Peyer's patch (tissue), 4 donors: ENCODE measurements around the gene TMEM167B. TPM values are rescaled to one million over a fixed set of nuclear protein-coding genes. Genes with fewer than 3 reads are reported as not detected.
A peak's percentile ranks its signal among the peaks of the same experiment; 100 is the strongest.

Experiments
- DNase-seq, 3 donors: peaks; one replicate each; pipeline ENCODE4 v3.0.0-alpha.2; 2017 to 2019
- H3K27ac ChIP-seq, 4 donors: fragments of 200-600 bp; sonication (generic); one replicate each; pipeline ENCODE4 v1.5.1; 2016 to 2019
- H3K27me3 ChIP-seq, 2 donors: fragments of 200-600 bp; sonication (generic); one replicate each; pipeline ENCODE4 v1.5.1; 2019
- H3K36me3 ChIP-seq, 3 donors: fragments of 200-600 bp; sonication (generic); one replicate each; pipeline ENCODE4 v1.5.1; 2016 to 2019
- H3K4me1 ChIP-seq, 4 donors: fragments of 200-600 bp; sonication (generic); one replicate each; pipeline ENCODE4 v1.5.1; 2016 to 2019
- H3K4me3 ChIP-seq, 4 donors: fragments of 200-600 bp; sonication (generic); 1 replicate in 3 of 4; 2 replicates in 1 of 4; pipeline ENCODE4 v1.5.1; 2016 to 2019; ENCODE audit warnings: mild to moderate bottlenecking in 1 of 4
- H3K9me3 ChIP-seq, 4 donors: fragments of 200-600 bp; sonication (generic); one replicate each; pipeline ENCODE4 v1.5.1; 2016 to 2019; ENCODE audit warnings: mild to moderate bottlenecking in 1 of 4
- CTCF ChIP-seq, 6 experiments: fragments of 450-650 bp in 4 of 6; fragments of 200-600 bp in 2 of 6; sonication (generic) in 1 of 6; IDR thresholded peaks; one replicate each; pipeline ENCODE4 v1.5.1; 2017 to 2019; ENCODE audit warnings: antibody characterized with exemption in 6 of 6, mild to moderate bottlenecking in 3 of 6, moderate library complexity in 1 of 6
- POLR2A ChIP-seq, 2 donors: fragments of 450-650 bp; IDR thresholded peaks; one replicate each; pipeline ENCODE4 v1.5.1; 2017; ENCODE audit warnings: antibody characterized with exemption in 2 of 2, mild to moderate bottlenecking in 2 of 2, moderate library complexity in 2 of 2
- total RNA-seq, 4 donors: library from RNA; depleted of rRNA; stranded (reverse); fragments of >200 nt; gene quantifications; one replicate each; pipeline ENCODE4 v1.1.0, GENCODE V29; 2016

The TMEM167B gene
- total RNA-seq, 4 donors from 2014 or later: 11.3 to 17.3 (median 13.7) TPM

GRCh38 chr1:109116286-109116685, 25.7 kb downstream of the TMEM167B start:
- Histone ChIP-seq H3K4me1 (peaks cover 4 to 23% (median 11%) of the 10 kb centered on the region in 4 donors), H3K4me3 (peak overlapping the region in 1 of 4 donors; percentile 54)

GRCh38 chr1:109118089-109118488, 27.5 kb downstream of the TMEM167B start:
- H3K4me3 ChIP-seq: no peak overlapping the region
- H3K27ac ChIP-seq: no peak overlapping the region
- no peak for TF ChIP-seq POLR2A (IDR thresholded peaks at IDR 0.05)
- TF ChIP-seq CTCF (IDR thresholded peaks at IDR 0.05): no peak
- no peak for DNase-seq
- H3K4me1 ChIP-seq: peaks cover under 1 to 15% (median 8%) of the 10 kb centered on the region in 4 donors
- no peaks in the 10 kb centered on the region for H3K36me3 ChIP-seq
- H3K27me3 ChIP-seq: no peaks in the 10 kb centered on the region
- no peaks in the 10 kb centered on the region for H3K9me3 ChIP-seq

More at GRCh38 chr1:109116286-109116685, 25.7 kb downstream of the TMEM167B start:
- peak overlapping the region in 1 of 4 donors; percentile 26 for H3K27ac ChIP-seq
- no peaks in the 10 kb centered on the region for H3K36me3 ChIP-seq
- TF ChIP-seq CTCF (IDR thresholded peaks at IDR 0.05) (no peak), POLR2A (IDR thresholded peaks at IDR 0.05) (no peak)
- no peaks in the 10 kb centered on the region for H3K9me3 ChIP-seq
- H3K27me3 ChIP-seq: no peaks in the 10 kb centered on the region
- no peak for DNase-seq

- DNase-seq: no peak
- Histone ChIP-seq H3K4me3 (no peak overlapping the region), H3K4me1 (no peaks in the 10 kb centered on the region), H3K36me3 (no peaks in the 10 kb centered on the region), H3K27ac (no peak overlapping the region), H3K27me3 (no peaks in the 10 kb centered on the region), H3K9me3 (no peaks in the 10 kb centered on the region)
- TF ChIP-seq CTCF (IDR thresholded peaks at IDR 0.05) (no peak), POLR2A (IDR thresholded peaks at IDR 0.05) (no peak)
These were observed 29.8 kb downstream of the TMEM167B start for GRCh38 chr1:109120356-109120755.

GRCh38 chr1:109131059-109131458, 40.5 kb downstream of the TMEM167B start:
- no peaks in the 10 kb centered on the region for H3K36me3 ChIP-seq
- no peaks in the 10 kb centered on the region for H3K27me3 ChIP-seq
- H3K9me3 ChIP-seq: no peaks in the 10 kb centered on the region
- no peak for DNase-seq
- no peak overlapping the region for H3K4me3 ChIP-seq
- H3K4me1 ChIP-seq: peaks cover 0 to 12% (median 0%) of the 10 kb centered on the region in 4 donors
- TF ChIP-seq CTCF (IDR thresholded peaks at IDR 0.05) (no peak), POLR2A (IDR thresholded peaks at IDR 0.05) (no peak)
- H3K27ac ChIP-seq: no peak overlapping the region

GRCh38 chr1:109131800-109132199, 41.2 kb downstream of the TMEM167B start:
- H3K27ac ChIP-seq: no peak overlapping the region
- TF ChIP-seq CTCF (IDR thresholded peaks at IDR 0.05) (no peak), POLR2A (IDR thresholded peaks at IDR 0.05) (no peak)

More at GRCh38 chr1:109131800-109132199, 41.2 kb downstream of the TMEM167B start:
- Histone ChIP-seq H3K9me3 (no peaks in the 10 kb centered on the region), H3K36me3 (no peaks in the 10 kb centered on the region), H3K4me3 (no peak overlapping the region), H3K4me1 (peaks cover 0 to 18% (median 3%) of the 10 kb centered on the region in 4 donors), H3K27me3 (no peaks in the 10 kb centered on the region)
- no peak for DNase-seq
